WTC11 (cell line): ENCODE measurements around the gene DAP3. TPM values are rescaled to one million over a fixed set of nuclear protein-coding genes. Genes with fewer than 3 reads are reported as not detected.

ENCODE experiments used
- ATAC-seq: fragments of 200-7000 bp; cut with Tn5 transposase; 2 replicates; pipeline ENCODE4 v1.10.0; 2021; ENCODE audit warnings: mild to moderate bottlenecking, moderate library complexity
- CTCF ChIA-PET: fragments of 300-600 bp; sonication (Branson Sonifier 250); formaldehyde crosslinking; loops from one replicate; lab custom pipeline; 2021; ENCODE audit warnings: antibody characterized with exemption; lab: Charles Lee
- POLR2A ChIA-PET: fragments of 350-600 bp; sonication (Branson Sonifier 250); formaldehyde crosslinking; loops from one replicate; lab custom pipeline; 2021; ENCODE audit warnings: antibody characterized with exemption; lab: Charles Lee
- DNase-seq: peaks from one replicate; pipeline ENCODE4 v3.0.0; 2021; ENCODE audit warnings: low spot score
- H3K27ac Mint-ChIP-seq: 2 replicates; pipeline ENCODE4 v1.8.0; 2021; ENCODE audit warnings: mixed read lengths
- H3K27me3 Mint-ChIP-seq: 2 replicates; pipeline ENCODE4 v1.8.0; 2021; ENCODE audit warnings: low read depth, mild to moderate bottlenecking, moderate library complexity, mixed read lengths
- H3K36me3 Mint-ChIP-seq: 2 replicates; pipeline ENCODE4 v1.8.0; 2021; ENCODE audit warnings: mixed read lengths
- H3K4me1 Mint-ChIP-seq: 2 replicates; pipeline ENCODE4 v1.8.0; 2022; ENCODE audit warnings: mixed read lengths
- H3K4me3 Mint-ChIP-seq: 2 replicates; pipeline ENCODE4 v1.8.0; 2021; ENCODE audit warnings: mild to moderate bottlenecking, moderate library complexity, mixed read lengths
- H3K9me3 Mint-ChIP-seq: 2 replicates; pipeline ENCODE4 v1.8.0; 2021; ENCODE audit warnings: mixed read lengths
- CREM ChIP-seq: sonication (generic); formaldehyde crosslinking; IDR thresholded peaks from 2 replicates; pipeline ENCODE4 v1.8.1; 2022; ENCODE audit warnings: mild to moderate bottlenecking, missing genetic modification reagents, moderate library complexity
- ESRRA ChIP-seq: sonication (generic); formaldehyde crosslinking; IDR thresholded peaks from 2 replicates; pipeline ENCODE4 v1.8.1; 2022; ENCODE audit warnings: mild to moderate bottlenecking, missing genetic modification reagents, borderline replicate concordance
- GABPB1 ChIP-seq: sonication (generic); formaldehyde crosslinking; IDR thresholded peaks from 2 replicates; pipeline ENCODE4 v1.8.1; 2023; ENCODE audit warnings: mild to moderate bottlenecking, missing genetic modification reagents
- HMGA2 ChIP-seq: fragments of 250-450 bp; sonication (Bioruptor Pico); IDR thresholded peaks from 2 replicates; pipeline ENCODE4 v1.4.0; 2021; ENCODE audit warnings: mild to moderate bottlenecking, moderate library complexity
- IRF2 ChIP-seq: sonication (generic); formaldehyde crosslinking; IDR thresholded peaks from 2 replicates; pipeline ENCODE4 v1.8.0; 2022; ENCODE audit warnings: low read depth, missing genetic modification reagents, borderline replicate concordance
- MYBL2 ChIP-seq: sonication (generic); formaldehyde crosslinking; IDR thresholded peaks from 2 replicates; pipeline ENCODE4 v1.8.1; 2023; ENCODE audit warnings: mild to moderate bottlenecking, moderate library complexity, missing genetic modification reagents
- NFYB ChIP-seq: sonication (generic); formaldehyde crosslinking; conservative IDR thresholded peaks from 2 replicates; pipeline ENCODE4 v1.8.0; 2022; ENCODE audit warnings: low read depth, missing genetic modification reagents
- NR2C2 ChIP-seq: sonication (generic); formaldehyde crosslinking; IDR thresholded peaks from 2 replicates; pipeline ENCODE4 v1.8.0; 2022; ENCODE audit warnings: mild to moderate bottlenecking, missing genetic modification reagents
- SP1 ChIP-seq: sonication (generic); formaldehyde crosslinking; conservative IDR thresholded peaks from 2 replicates; pipeline ENCODE4 v1.8.1; 2022; ENCODE audit warnings: missing genetic modification reagents
- ZNF263 ChIP-seq: sonication (generic); formaldehyde crosslinking; IDR thresholded peaks from 2 replicates; pipeline ENCODE4 v1.8.1; 2022; ENCODE audit warnings: low read depth, mild to moderate bottlenecking, moderate library complexity, missing genetic modification reagents
- total RNA-seq: library from RNA; stranded (reverse); gene quantifications from 3 replicates; pipeline ENCODE4 v1.2.3, GENCODE V29; 2021
- TF ChIP-seq, protein P1 (sequence below): sonication (generic); formaldehyde crosslinking; conservative IDR thresholded peaks from 2 replicates; pipeline ENCODE4 v1.8.1; 2022; ENCODE audit warnings: mild to moderate bottlenecking, missing genetic modification reagents
- TF ChIP-seq, protein P2 (sequence below): sonication (generic); formaldehyde crosslinking; IDR thresholded peaks from 2 replicates; pipeline ENCODE4 v1.8.1; 2023; ENCODE audit warnings: mild to moderate bottlenecking, missing genetic modification reagents, moderate library complexity
- TF ChIP-seq, protein P3 (sequence below): sonication (generic); formaldehyde crosslinking; IDR thresholded peaks from 2 replicates; pipeline ENCODE4 v1.8.1; 2023; ENCODE audit warnings: mild to moderate bottlenecking, missing genetic modification reagents
- TF ChIP-seq, protein P4 (sequence below): fragments of 250-450 bp; sonication (Bioruptor Pico); IDR thresholded peaks from 2 replicates; pipeline ENCODE4 v1.9.0; 2021; ENCODE audit warnings: moderate library complexity, mild to moderate bottlenecking, inconsistent platforms, borderline replicate concordance
- TF ChIP-seq, protein P5 (sequence below): sonication (generic); formaldehyde crosslinking; IDR thresholded peaks from 2 replicates; pipeline ENCODE4 v1.8.0; 2023; ENCODE audit warnings: missing genetic modification reagents
- TF ChIP-seq, protein P6 (sequence below): sonication (generic); formaldehyde crosslinking; IDR thresholded peaks from 2 replicates; pipeline ENCODE4 v1.8.1; 2023; ENCODE audit warnings: mild to moderate bottlenecking, moderate library complexity, missing genetic modification reagents
- TF ChIP-seq, protein P7 (sequence below): sonication (generic); formaldehyde crosslinking; IDR thresholded peaks from 2 replicates; pipeline ENCODE4 v1.8.1; 2022; ENCODE audit warnings: missing genetic modification reagents, borderline replicate concordance
- TF ChIP-seq, protein P8 (sequence below): fragments of 250-450 bp; sonication (Bioruptor Pico); IDR thresholded peaks from 2 replicates; pipeline ENCODE4 v1.9.0; 2021; ENCODE audit warnings: mild to moderate bottlenecking, borderline replicate concordance
- TF ChIP-seq, protein P9 (sequence below): fragments of 250-450 bp; sonication (Bioruptor Pico); conservative IDR thresholded peaks from 2 replicates; pipeline ENCODE4 v1.9.0; 2021; ENCODE audit warnings: mild to moderate bottlenecking
- TF ChIP-seq, protein P10 (sequence below): fragments of 250-450 bp; sonication (Bioruptor Pico); IDR thresholded peaks from 2 replicates; pipeline ENCODE4 v1.9.0; 2021; ENCODE audit warnings: mild to moderate bottlenecking

Gene DAP3
- total RNA-seq, 1 experiment from 2014 or later, result 109 TPM

DNA sequence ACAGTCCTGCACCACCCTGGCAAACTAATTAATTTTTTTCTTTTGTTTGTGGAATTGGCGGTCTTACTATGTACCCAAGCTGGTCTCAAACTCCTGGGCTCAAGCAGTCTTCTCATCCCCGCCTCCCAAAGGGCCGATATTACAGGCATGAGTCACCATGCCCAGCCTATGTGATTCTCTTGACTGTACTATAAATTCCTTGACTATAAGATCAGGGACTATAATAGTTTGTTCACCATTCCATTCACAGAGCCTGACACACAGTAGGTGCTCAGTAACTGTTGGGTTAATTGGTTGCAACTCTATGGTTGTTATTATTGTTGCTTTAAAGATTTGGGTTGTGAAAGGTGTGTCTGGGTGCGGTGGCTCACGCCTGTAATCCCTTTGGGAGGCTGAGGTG, 17.2 kb downstream of the DAP3 start:
- ChIA-PET CTCF (no interaction called here), POLR2A (no interaction called here)
- Mint-ChIP-seq H3K27ac (no peak overlapping the region; the same call in 1 of the 2 replicates), H3K4me3 (no peak overlapping the region), H3K4me1 (no peaks in the 10 kb centered on the region), H3K36me3 (peaks cover 21% of the 10 kb centered on the region), H3K9me3 (peaks cover 4% of the 10 kb centered on the region), H3K27me3 (no peaks in the 10 kb centered on the region)
- TF ChIP-seq CREM (CRISPR knock-in tag) (no peak), MYBL2 (CRISPR knock-in tag) (no peak), NFYB (CRISPR knock-in tag) (no peak), GABPB1 (CRISPR knock-in tag) (no peak), IRF2 (no peak), SP1 (no peak), NR2C2 (CRISPR knock-in tag) (no peak), HMGA2 (CRISPR knock-in tag) (no peak), ZNF263 (CRISPR knock-in tag) (no peak), ESRRA (no peak)
- TF ChIP-seq, protein P1, sequence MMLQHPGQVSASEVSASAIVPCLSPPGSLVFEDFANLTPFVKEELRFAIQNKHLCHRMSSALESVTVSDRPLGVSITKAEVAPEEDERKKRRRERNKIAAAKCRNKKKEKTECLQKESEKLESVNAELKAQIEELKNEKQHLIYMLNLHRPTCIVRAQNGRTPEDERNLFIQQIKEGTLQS (CRISPR knock-in tag), result no peak
- TF ChIP-seq, protein P2, sequence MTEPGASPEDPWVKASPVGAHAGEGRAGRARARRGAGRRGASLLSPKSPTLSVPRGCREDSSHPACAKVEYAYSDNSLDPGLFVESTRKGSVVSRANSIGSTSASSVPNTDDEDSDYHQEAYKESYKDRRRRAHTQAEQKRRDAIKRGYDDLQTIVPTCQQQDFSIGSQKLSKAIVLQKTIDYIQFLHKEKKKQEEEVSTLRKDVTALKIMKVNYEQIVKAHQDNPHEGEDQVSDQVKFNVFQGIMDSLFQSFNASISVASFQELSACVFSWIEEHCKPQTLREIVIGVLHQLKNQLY, result no peak
- TF ChIP-seq, protein P3, sequence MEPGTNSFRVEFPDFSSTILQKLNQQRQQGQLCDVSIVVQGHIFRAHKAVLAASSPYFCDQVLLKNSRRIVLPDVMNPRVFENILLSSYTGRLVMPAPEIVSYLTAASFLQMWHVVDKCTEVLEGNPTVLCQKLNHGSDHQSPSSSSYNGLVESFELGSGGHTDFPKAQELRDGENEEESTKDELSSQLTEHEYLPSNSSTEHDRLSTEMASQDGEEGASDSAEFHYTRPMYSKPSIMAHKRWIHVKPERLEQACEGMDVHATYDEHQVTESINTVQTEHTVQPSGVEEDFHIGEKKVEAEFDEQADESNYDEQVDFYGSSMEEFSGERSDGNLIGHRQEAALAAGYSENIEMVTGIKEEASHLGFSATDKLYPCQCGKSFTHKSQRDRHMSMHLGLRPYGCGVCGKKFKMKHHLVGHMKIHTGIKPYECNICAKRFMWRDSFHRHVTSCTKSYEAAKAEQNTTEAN (CRISPR knock-in tag), result no peak
- TF ChIP-seq, protein P4, sequence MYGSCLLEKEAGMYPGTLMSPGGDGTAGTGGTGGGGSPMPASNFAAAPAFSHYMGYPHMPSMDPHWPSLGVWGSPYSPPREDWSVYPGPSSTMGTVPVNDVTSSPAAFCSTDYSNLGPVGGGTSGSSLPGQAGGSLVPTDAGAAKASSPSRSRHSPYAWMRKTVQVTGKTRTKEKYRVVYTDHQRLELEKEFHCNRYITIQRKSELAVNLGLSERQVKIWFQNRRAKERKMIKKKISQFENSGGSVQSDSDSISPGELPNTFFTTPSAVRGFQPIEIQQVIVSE, result no peak
- TF ChIP-seq, protein P5, sequence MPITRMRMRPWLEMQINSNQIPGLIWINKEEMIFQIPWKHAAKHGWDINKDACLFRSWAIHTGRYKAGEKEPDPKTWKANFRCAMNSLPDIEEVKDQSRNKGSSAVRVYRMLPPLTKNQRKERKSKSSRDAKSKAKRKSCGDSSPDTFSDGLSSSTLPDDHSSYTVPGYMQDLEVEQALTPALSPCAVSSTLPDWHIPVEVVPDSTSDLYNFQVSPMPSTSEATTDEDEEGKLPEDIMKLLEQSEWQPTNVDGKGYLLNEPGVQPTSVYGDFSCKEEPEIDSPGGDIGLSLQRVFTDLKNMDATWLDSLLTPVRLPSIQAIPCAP (CRISPR knock-in tag), result no peak
- TF ChIP-seq, protein P6, sequence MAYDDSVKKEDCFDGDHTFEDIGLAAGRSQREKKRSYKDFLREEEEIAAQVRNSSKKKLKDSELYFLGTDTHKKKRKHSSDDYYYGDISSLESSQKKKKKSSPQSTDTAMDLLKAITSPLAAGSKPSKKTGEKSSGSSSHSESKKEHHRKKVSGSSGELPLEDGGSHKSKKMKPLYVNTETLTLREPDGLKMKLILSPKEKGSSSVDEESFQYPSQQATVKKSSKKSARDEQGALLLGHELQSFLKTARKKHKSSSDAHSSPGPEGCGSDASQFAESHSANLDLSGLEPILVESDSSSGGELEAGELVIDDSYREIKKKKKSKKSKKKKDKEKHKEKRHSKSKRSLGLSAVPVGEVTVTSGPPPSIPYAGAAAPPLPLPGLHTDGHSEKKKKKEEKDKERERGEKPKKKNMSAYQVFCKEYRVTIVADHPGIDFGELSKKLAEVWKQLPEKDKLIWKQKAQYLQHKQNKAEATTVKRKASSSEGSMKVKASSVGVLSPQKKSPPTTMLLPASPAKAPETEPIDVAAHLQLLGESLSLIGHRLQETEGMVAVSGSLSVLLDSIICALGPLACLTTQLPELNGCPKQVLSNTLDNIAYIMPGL (CRISPR knock-in tag), result no peak
- TF ChIP-seq, protein P7, sequence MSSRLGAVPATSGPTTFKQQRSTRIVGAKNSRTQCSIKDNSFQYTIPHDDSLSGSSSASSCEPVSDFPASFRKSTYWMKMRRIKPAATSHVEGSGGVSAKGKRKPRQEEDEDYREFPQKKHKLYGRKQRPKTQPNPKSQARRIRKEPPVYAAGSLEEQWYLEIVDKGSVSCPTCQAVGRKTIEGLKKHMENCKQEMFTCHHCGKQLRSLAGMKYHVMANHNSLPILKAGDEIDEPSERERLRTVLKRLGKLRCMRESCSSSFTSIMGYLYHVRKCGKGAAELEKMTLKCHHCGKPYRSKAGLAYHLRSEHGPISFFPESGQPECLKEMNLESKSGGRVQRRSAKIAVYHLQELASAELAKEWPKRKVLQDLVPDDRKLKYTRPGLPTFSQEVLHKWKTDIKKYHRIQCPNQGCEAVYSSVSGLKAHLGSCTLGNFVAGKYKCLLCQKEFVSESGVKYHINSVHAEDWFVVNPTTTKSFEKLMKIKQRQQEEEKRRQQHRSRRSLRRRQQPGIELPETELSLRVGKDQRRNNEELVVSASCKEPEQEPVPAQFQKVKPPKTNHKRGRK (CRISPR knock-in tag), result no peak
- TF ChIP-seq, protein P8, sequence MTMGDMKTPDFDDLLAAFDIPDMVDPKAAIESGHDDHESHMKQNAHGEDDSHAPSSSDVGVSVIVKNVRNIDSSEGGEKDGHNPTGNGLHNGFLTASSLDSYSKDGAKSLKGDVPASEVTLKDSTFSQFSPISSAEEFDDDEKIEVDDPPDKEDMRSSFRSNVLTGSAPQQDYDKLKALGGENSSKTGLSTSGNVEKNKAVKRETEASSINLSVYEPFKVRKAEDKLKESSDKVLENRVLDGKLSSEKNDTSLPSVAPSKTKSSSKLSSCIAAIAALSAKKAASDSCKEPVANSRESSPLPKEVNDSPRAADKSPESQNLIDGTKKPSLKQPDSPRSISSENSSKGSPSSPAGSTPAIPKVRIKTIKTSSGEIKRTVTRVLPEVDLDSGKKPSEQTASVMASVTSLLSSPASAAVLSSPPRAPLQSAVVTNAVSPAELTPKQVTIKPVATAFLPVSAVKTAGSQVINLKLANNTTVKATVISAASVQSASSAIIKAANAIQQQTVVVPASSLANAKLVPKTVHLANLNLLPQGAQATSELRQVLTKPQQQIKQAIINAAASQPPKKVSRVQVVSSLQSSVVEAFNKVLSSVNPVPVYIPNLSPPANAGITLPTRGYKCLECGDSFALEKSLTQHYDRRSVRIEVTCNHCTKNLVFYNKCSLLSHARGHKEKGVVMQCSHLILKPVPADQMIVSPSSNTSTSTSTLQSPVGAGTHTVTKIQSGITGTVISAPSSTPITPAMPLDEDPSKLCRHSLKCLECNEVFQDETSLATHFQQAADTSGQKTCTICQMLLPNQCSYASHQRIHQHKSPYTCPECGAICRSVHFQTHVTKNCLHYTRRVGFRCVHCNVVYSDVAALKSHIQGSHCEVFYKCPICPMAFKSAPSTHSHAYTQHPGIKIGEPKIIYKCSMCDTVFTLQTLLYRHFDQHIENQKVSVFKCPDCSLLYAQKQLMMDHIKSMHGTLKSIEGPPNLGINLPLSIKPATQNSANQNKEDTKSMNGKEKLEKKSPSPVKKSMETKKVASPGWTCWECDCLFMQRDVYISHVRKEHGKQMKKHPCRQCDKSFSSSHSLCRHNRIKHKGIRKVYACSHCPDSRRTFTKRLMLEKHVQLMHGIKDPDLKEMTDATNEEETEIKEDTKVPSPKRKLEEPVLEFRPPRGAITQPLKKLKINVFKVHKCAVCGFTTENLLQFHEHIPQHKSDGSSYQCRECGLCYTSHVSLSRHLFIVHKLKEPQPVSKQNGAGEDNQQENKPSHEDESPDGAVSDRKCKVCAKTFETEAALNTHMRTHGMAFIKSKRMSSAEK (CRISPR knock-in tag), result no peak
- TF ChIP-seq, protein P9, sequence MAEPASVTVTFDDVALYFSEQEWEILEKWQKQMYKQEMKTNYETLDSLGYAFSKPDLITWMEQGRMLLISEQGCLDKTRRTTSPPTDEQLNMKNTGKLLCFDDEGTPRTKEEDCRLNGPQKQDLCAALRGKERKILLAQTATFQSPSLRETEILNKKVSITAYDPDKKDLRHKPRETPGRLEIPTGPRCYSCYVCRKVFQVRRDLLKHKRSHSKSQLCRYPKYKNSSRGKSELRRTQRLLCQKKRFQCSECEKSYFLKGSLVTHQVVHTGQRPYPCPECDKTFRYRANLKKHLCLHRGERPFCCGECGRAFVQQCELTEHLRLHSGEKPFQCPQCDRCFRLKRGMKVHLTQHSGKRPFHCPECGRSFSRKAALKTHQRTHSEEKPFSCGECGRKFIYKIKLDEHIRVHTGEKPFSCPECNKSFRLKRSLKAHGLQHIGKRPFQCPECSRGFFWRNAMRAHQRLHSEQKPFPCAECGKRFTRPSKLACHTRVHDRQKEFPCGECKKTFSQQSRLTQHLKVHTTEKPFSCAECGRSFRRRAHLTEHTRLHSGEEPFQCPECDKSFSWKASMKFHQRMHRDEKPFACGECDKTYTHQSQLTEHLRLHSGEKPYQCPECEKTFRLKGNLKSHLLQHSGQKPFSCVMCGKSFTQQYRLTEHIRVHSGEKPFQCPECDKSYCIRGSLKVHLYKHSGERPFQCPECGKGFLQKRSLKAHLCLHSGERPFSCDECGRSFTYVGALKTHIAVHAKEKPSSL (CRISPR knock-in tag), result no peak
- TF ChIP-seq, protein P10, sequence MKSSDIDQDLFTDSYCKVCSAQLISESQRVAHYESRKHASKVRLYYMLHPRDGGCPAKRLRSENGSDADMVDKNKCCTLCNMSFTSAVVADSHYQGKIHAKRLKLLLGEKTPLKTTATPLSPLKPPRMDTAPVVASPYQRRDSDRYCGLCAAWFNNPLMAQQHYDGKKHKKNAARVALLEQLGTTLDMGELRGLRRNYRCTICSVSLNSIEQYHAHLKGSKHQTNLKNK (CRISPR knock-in tag), result no peak
- ATAC-seq, result no peak
- DNase-seq, result no peak
